Stimulated activated CD8-positive, alpha-beta memory T cell treated with anti-CD3 and anti-CD28 coated beads, Interleukin-4, amount 100 ng/mL, for 4 hours (primary cell): ENCODE data around the gene BCLAF3.

Experiments used
- DNase-seq, 2 donors: peaks; one replicate each; pipeline ENCODE4 v3.0.0-alpha.2; 2020; ENCODE audit warnings: low read depth in 2 of 2, low spot score in 1 of 2

The BCLAF3 gene

DNA sequence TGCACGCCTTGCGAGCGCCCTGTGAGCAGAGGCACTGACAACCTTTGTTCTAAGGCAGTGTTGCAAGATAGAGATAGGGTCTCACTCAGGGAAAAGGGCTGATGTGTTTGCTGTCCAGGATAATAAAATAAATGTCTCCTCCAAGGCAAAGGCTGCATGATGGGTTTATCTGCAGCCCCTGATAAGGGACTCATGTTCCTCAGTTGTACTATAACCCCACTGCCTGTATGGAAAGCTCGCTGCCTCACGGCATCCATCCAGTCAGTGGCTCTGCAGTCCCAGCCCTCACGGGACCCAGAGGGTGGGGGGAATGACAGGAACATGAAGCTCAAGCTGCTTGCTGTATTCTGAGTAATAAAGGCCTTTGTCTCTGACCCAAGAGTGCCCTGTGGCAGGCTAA, 22.6 kb downstream of the BCLAF3 start:
- DNase-seq: no peak

DNA sequence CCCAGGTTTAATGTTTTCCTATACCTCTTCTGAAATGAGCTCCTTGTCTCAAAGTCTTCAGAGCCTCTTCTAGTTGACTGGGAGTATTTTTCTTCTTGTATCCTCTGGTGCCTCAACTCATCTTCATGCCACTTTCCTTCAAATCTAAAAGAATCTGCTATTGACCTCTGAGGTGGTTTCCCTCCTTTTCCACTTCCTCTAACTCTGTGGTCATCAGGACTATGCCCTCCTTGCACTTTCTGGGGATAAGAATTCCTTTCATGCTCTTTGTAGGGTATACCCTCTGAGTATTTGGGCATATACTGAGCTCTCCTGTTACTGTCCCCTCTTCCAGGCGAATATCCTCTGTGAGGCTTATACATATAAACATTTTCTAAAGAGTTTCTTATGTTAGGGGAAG, 24.8 kb downstream of the BCLAF3 start:
- DNase-seq: no peak

DNA sequence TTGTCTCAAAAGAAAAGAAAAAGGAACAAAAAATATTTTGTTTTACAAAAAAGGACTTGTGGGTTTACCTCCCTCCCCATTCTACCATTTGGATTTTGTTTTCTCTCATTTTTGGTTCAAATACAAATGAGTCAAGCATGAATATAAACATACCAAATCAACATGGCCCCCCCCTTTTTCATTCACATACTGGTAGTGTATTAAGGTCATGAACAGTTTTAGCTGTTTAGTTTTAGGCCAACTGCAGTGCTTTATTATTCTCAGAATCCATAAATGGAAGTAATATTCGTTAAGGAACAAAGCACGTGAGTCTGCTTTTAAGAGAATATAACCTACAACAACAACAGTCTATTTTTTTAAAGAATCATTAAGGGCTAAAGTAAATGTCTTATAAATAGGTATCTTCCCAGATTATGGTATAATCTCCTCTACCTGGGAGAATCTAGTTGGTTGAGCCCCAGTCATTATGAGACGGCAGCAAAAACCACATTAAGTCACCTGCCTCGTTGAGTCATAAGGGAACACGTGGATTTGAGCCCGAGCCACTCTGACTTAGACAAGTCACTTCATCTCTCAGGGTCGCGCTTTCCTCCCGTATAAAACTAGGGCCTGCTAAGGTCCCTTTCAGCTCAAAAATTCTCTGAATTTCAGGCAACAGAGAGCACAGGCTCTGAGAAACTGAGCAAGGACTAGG, 26.7 kb downstream of the BCLAF3 start:
- DNase-seq: no peak

DNA sequence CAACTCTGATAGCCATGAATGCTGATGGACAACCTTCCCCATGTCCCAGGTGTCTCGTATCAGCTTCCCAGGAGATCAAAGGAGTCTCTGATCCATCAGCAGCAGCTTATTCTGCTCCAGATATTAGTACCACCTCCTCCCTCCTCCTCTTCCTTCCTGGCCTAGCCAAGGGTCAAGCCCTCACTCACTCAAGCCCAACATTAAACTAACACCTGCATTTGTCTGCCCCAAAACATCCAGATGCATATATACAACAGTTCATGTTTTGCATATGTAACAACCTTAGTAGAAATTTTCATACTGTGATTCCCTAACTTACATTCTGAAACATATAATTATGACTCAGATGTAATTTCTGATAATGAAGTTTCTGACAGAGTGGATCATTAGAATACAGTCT, 29.9 kb downstream of the BCLAF3 start:
- no peak for DNase-seq

DNA sequence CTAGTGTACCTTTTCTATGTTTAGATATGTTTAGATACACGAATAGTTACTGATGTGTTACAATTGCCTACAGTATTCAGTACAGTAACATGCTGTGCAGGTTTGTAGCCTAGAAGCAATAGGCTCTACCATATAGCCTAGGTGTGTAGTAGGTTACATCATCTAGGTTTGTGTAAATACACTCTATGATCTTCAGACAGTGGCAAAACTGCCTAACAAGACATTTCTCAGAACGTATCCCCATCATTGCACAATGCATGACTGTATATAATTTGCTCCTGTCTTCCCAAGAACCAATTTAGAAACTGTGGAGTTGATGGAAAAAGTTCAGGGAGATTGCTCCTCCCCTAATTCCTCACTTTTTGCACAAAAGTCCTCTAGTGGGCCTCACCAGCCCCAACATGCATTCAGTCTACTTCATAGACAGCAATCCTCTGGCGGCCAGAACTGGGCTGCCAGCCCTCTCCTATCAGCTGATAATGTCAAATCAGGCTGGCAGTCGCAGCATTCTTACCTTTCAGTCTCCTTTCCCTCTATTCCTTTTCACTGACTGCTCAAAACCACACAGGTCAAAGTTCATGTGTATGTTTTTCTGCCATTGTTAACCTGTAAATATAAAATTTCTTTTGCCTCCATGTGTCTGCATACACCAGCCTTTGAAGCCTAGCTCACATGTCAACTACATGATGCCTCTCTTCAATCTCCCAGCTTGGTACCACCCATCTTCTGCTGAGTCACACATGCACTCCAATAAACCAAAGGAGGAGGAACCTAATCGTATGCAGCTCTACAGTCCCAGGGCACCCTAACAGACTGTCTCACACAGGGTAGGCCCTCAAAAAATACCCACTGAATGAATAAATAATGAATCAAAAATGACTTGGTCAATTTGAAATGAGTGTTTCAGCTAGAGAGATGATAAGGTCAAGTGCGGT, 32.0 kb downstream of the BCLAF3 start:
- DNase-seq: no peak

DNA sequence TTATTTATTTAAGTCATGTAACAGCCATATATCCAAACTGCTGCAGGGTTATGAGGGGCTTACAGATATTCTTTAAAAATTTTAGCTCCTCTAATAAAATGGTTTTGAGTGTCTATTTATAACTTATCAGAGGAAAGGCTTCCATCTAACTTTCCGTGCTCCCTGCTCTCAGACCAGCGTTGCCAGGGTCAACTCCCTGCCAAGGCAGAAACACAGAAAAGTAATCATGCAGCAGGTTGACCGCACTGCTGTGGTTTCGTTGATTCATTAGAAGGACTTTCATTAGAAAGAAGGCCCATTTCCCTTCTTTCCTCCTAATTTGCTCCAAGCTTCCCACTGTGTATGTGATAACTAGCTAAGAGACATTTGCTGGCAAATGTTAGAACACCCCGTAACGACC, 33.9 kb downstream of the BCLAF3 start:
- DNase-seq: no peak

DNA sequence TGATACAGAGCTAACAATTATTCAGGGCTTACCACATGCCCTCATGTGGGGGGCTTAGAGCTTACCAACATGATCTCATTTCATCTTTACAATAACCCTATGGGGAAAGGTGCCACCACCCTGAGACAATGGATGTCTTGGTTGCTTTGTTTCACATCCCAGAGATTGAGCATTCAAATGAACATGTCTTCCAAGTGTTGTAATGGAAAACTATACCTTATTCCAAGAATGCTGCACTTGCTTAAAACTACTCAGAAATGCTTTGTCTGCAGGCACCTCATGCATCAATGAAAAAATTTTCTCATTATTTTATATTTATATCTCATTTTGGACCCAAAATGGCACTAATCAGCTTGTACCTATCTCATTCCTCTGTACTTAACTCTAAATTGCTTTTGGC, 34.6 kb downstream of the BCLAF3 start:
- no peak for DNase-seq

DNA sequence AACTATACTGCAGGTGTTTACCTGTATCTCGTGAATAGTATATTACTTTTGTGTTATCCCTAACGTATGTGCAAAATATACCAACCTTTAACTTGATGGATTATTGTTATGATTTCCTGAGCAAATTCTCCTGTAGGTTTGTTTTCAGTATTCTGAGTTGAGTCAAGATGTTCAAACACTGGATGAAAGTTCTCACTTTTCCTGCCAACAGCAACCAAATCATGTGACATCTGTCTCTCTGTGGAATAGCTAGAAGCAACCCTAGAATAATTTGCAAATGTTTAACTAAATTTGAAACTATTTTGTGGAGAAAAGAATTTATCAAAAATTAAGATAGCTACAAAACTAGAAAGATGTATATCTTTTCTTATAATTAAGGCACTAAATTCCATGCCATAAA, 35.6 kb downstream of the BCLAF3 start:
- DNase-seq: no peak

DNA sequence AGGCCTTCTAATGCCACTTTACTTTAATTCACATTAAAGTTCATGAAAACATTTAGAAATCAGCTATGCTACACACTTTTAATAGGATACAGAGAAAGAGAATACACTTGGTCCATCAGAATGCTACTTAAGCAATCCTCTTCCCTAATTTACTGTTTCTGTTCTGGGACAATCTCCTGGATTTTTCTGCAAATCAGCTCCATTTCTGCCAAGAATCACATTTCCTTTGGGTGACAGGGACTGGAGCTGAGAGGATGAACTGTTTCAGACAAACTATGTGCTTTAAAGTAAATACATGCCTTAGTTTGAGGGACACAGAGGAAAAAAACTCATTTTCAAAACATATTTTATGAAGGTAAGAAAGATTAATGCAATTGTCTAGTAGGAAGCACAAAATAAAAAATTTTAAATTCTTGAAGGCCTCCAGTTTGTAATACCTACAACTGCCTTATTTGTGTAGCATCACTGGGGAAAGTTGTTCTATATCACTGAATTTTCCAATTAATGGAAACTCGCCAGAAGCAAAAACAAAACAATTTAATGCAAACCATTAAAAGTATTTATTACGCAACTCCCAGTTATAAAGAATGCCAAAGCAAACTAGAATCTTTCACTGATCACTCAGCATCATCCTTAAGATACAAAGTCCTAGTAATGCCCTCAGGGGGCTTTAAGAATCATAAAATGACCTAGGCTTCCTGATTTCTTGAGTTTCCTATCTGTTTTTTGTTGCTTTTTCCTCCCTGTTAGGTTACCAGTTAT, 36.3 kb downstream of the BCLAF3 start:
- DNase-seq: no peak

DNA sequence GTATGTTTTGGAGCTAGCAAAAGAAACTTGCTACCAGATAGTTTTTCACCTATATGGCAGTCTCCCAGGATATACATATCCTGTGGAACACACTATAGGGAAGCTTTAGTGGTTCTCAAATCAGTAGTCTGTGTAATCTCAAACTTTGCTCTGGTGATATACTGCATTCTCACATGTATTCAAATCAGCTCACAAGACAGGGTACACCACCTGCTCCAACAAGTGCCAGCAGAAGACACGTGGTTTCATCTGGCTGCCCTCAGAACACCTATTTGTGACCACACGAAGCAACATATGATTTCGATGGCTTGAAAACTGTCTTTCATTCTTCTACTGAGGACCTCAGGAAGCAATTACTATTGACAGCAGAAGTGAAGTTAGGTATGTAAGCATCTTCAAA, 37.7 kb downstream of the BCLAF3 start:
- no peak for DNase-seq

DNA sequence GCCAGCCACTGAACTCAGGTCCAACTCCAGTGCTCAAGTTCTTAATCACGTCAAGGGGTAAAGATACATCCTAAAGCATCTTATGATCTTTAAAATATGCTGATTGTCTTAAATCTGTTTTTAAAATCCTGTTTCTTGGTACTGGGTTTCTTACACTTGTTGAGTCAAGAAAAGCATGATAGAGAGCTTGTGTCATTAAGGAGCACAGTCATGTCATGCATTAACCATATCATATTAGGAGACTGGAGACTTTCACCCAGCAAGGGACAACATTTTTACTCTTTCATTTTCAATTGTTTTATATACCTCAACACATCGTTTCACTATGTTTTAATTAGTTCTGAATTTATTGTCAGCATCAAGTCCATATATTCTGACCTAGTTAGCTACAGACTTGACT, 41.5 kb downstream of the BCLAF3 start:
- no peak for DNase-seq

DNA sequence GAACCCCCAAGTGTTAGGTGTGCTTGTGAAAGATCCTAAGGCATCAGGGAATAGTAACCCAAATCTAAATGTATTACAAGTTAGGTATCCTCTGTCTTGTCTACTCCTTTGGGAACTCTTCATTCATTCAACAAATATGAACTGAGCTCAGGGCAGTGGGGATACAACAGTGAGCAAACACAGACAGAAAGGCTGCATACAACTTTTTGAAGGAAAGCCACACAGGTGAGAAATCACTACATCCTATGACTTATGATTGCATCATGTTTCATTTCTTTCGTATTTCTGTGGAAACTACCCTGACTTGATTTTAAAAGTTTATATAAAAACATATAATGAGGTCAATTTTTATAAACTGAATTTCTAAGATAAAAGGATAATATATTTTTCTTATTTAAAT, 43.2 kb downstream of the BCLAF3 start:
- no peak for DNase-seq
